Mesodermal cell (in vitro differentiated cells): ENCODE measurements around the gene CELSR1.

Source experiments
- H3K27ac ChIP-seq: 2 replicates; pipeline ENCODE4 v1.7.0; 2013; ENCODE audit warnings: mild to moderate bottlenecking, low read depth, low read length, moderate library complexity; ENCODE audit not compliant: severe bottlenecking
- H3K36me3 ChIP-seq: 2 replicates; pipeline ENCODE4 v1.7.1; 2013; ENCODE audit warnings: mild to moderate bottlenecking, low read length, moderate library complexity; ENCODE audit not compliant: control insufficient read depth, insufficient read depth
- H3K4me1 ChIP-seq: one replicate; pipeline ENCODE4 v1.7.1; 2013; ENCODE audit warnings: mild to moderate bottlenecking, low read length; ENCODE audit not compliant: insufficient read depth, control insufficient read depth, poor library complexity, severe bottlenecking
- H3K4me3 ChIP-seq: 2 replicates; pipeline ENCODE4 v1.7.0; 2013; ENCODE audit warnings: low read length, control low read depth, mild to moderate bottlenecking; ENCODE audit not compliant: insufficient read depth, poor library complexity, severe bottlenecking; ENCODE audit errors: extremely low read depth
- H3K9me3 ChIP-seq: 2 replicates; pipeline ENCODE4 v1.7.1; 2013; ENCODE audit warnings: mild to moderate bottlenecking, low read length, moderate library complexity; ENCODE audit not compliant: control insufficient read depth
- WGBS, 2 experiments: methylation state at CpG; one replicate each; pipeline ENCODE4 v1.1.5; 2013; ENCODE audit warnings: missing lambda C conversion rate in 2 of 2; ENCODE audit not compliant: insufficient coverage in 2 of 2; 5-methylcytosine and 5-hydroxymethylcytosine counted together

Gene CELSR1

DNA sequence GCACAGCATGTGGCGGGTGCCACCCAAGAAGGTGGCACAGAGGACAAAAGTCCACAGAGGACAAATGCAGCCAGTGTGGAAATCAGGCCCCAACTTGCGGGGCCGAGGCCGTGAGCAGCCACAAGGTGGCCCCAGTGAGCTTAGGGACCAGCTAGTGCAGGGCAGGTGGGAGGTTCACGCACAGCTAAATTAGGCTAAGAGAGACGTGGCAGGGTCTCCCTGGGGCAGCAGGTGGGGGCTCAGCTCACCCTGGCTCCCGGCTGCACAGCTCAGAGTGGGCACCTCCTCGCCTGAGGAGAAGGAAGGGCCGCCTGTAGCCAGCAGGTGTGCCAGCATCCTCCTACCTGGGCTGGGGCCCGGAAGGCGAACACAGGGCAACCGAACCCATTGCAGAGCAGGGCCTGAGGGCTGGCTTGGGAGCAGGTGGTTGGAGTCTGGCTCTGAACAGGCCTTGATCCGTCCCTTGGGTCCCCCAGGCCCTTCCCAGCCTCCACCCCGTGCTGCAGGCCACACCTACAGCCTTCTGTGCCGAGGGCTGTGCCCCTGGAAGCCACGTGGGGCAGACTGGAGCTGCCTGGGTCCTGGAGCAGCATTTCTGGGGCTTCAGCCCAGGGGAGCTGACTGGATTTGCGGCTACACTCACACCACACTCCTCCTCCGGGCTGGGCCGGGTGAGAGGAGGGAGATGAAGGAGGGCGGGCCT is 26.1 kb upstream of the CELSR1 start:
- H3K27ac ChIP-seq = peak overlapping the region; percentile 49
- H3K4me3 ChIP-seq = no peak overlapping the region
- H3K9me3 ChIP-seq = no peaks in the 10 kb centered on the region
- 35 to 43% methylated on average over 13 to 19 of the region's 20 CpGs for WGBS, 2 experiments
- H3K4me1 ChIP-seq = peaks cover 6% of the 10 kb centered on the region
- no peaks in the 10 kb centered on the region for H3K36me3 ChIP-seq

DNA sequence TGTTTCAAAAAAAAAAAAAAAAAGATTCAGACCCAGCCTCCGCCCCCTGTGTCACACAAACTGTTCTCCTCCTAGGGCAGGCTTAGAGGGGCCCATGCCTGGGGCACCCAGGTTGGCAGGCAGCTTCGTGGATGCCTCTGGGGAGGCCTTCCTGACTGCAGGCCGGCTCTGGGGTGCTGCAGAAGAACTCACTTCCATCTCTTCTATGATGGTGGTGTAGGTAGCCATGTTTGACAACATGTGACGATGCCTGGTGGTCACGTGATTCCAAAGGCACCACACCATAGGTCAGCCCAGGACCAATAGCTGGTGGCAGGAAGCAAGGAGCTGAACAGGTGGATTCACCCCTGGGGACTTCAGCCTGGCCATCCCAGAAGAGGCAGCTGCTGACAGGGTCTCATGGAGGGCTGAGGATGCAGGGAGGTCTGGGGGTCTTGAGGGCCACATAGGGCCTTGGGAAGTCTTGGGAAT is 24.1 kb upstream of the CELSR1 start:
- Histone ChIP-seq H3K4me1 (peaks cover 6% of the 10 kb centered on the region), H3K4me3 (no peak overlapping the region), H3K36me3 (no peaks in the 10 kb centered on the region), H3K9me3 (peaks cover 9% of the 10 kb centered on the region), H3K27ac (no peak overlapping the region)
- whole genome bisulfite sequencing, 2 experiments = 40 to 79% methylated on average over 1 to 2 of the region's 5 CpGs

DNA sequence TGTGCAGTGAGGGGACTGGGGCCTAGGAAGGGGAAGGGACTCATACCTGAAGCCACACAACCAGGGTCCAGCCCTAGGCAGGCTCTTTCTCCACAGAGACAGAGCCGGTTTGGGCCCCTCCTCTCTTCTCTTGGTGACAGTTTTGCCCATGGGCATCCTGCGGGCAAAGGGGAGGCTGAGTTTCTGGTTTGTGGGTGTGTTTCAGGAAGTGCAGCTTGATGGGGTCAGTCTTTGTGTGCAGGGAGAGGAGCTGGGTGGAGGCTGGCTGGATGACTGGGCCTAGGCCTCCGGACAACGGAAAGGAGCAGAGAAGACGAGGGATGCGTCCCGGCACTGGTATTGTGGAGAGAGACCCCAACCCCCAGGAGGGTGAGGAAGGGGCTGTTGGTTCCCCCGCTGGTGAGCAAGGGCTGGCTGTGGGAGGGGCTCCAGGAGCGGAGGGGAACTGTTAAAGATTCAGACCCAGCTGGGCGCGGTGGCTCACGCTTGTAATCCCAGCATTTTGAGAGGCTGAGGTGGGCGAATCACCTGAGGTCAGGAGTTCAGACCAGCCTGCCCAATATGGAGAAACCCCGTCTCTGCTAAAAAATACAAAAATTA is 23.4 kb upstream of the CELSR1 start:
- Histone ChIP-seq H3K9me3 (peaks cover 12% of the 10 kb centered on the region), H3K4me1 (peaks cover 6% of the 10 kb centered on the region), H3K36me3 (no peaks in the 10 kb centered on the region), H3K4me3 (no peak overlapping the region), H3K27ac (no peak overlapping the region)
- WGBS, 2 experiments = 93 to 95% methylated on average over 13 of the region's 14 CpGs

DNA sequence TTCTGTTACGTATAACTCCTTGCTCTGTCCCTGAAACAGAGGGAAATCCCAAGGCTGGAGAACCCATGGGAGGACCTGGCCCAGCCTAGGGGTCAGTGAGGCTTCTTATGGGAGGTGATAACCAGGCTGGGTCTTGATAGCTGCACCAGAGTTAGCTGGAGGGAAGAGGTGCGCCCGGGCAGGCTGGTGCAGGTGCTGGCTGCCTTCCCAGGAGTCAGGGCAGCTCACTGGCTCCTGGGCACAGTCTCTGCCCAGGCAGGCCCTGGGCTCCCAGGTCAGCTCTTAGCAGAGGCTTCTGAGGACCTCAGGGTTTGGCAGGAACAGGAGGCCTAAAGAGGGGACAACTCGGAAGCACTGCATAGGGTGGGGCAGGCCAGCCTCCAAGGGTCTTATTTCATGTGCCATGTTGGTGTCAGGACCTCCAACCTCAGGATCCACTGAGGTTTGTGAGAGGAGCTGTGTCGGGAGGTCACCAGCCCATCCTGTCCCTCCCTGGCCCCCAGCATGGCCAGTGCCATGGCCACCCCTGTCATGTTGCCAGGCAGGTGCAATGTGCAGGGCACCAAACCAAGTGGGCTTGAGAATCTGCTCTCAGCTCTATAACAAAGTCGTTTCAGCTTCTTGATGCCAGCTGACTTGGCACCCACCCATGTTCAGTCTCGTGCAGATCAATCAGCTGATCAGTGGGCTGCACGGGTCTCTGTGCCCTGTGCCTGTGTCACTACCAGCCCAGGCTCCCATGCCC is 20.5 kb upstream of the CELSR1 start:
- no peak overlapping the region for H3K27ac ChIP-seq
- no peaks in the 10 kb centered on the region for H3K36me3 ChIP-seq
- H3K4me1 ChIP-seq = peaks cover 6% of the 10 kb centered on the region
- no peak overlapping the region for H3K4me3 ChIP-seq
- 79 to 82% methylated on average over 7 to 8 of the region's 8 CpGs for WGBS, 2 experiments
- H3K9me3 ChIP-seq = peaks cover 20% of the 10 kb centered on the region

DNA sequence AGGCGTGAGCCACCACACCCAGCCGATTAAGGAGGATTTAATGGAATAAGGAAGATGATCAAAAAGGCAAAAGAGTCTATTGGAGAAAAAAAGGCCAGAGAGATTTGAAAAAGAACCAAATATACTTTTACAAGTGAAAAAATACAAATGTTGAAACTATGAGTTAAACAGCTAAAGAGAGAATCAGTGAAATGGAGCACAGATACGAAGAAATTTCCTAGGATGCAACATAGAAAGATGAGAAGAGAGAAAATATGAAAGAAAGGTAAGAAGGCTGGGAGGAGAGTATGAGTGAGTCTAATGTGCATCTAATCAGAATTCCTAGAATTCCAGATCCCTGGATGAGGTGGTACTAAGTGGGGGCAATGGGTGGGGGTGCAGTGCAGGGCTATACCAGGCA is 19.4 kb upstream of the CELSR1 start:
- H3K4me1 ChIP-seq = peaks cover 6% of the 10 kb centered on the region
- no peak overlapping the region for H3K4me3 ChIP-seq
- no peaks in the 10 kb centered on the region for H3K36me3 ChIP-seq
- peaks cover 26% of the 10 kb centered on the region for H3K9me3 ChIP-seq
- WGBS, 2 experiments = 93 to 94% methylated on average over 1 of the region's 3 CpGs
- H3K27ac ChIP-seq = no peak overlapping the region

DNA sequence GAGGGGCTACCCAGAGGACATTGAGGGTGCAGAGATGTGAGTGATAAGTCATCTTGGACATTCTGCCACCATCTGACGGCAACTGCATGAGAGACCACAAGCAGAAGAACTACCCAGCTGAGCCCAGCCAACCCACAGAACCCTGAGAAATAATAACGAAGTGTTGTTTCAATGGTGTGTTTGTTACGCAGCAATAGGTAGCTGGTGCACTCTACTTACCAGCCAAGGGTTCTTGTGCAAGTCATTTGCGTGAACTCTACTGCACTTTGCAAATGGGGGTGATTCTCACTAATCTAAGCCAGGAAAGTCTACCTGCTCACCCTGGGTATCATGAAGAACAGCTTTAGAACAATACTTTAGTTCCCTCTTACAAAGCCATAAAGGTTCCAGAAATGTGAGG is 15.8 kb upstream of the CELSR1 start:
- WGBS, 2 experiments = 90 to 94% methylated on average over 4 of the region's 4 CpGs
- no peaks in the 10 kb centered on the region for H3K36me3 ChIP-seq

DNA sequence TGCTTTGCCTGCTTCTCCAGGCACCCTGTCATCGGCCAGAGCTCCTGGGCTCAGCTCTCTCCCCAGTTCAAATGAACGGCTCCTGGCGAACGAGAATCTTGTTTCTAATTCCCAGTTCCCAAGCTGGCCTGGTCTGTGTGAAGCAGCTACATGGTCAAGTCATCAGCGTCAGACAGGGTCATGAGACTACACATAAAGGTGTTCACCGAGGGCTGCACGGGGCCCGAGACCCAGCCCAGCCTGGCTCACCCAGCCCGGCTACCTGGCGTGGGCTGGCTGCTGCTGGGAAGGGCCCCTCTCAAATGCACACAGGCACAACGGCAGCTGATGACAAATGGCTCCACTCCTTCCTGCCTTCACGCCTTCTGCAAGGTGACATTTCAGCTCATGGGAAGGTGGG is 14.6 kb upstream of the CELSR1 start:
- Histone ChIP-seq H3K4me1 (peaks cover 15% of the 10 kb centered on the region), H3K36me3 (no peaks in the 10 kb centered on the region), H3K4me3 (no peak overlapping the region), H3K9me3 (peaks cover 22% of the 10 kb centered on the region), H3K27ac (no peak overlapping the region)
- 90 to 99% methylated on average over 12 of the region's 12 CpGs for WGBS, 2 experiments

More for the DNA sequence above, 15.8 kb upstream of the CELSR1 start:
- H3K9me3 ChIP-seq = peaks cover 26% of the 10 kb centered on the region
- H3K4me1 ChIP-seq = peaks cover 6% of the 10 kb centered on the region
- H3K4me3 ChIP-seq = no peak overlapping the region
- no peak overlapping the region for H3K27ac ChIP-seq

DNA sequence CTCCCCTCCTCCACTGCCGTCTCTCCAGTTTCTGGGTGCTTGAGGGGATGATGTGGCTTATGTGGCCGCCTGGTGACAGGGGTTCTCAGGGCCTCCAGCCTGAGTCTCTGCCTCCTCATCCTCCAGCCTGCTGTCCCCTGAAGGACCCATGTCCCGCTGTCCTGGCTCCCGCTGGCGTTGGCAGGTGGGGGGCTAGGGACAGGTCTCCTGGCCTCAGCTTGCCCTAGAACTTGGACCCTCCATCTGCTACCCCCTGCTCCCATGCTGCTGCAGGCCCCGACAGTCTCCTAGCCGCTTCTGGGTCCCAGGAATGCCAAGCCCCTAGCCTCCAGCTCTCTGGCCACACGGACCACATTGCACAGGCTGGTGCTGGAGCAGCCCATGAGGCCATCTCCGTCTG is 13.9 kb upstream of the CELSR1 start:
- Histone ChIP-seq H3K4me1 (peaks cover 22% of the 10 kb centered on the region), H3K4me3 (no peak overlapping the region), H3K9me3 (peaks cover 15% of the 10 kb centered on the region), H3K27ac (no peak overlapping the region), H3K36me3 (no peaks in the 10 kb centered on the region)
- WGBS, 2 experiments = 78 to 83% methylated on average over 7 of the region's 9 CpGs

DNA sequence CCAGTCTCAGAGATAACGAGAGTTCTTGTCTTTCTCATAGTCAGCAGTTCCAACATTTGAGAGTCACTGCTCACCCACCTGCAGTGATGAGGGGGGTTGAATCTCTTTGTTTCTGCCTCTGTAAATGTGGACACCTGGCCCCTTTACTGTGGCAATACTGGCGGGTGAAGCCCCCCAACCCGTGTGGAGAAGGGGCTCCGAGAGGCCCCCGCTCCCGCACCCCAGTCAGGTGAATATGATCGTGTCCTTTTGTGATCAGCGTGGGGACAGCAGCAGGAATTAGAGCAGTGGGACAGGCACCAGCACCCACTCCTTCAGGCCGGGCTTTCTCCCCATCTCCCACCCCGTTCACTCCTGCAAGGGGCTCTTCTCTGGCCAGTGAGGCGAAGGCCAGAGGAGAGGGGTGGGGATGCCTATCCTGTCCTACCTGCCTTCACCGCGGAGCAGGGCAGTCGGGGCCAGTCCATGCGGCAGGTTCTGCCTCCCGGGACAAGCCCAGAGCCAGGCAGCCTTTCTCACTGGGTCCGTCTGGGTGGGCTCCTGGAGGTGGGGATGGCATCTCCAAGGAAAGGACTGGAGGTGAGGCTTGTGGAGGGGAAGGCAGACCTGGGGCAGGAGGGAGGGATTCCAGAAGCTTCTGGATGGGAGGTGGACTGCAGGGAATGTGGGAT is 12.7 kb upstream of the CELSR1 start:
- Histone ChIP-seq H3K36me3 (no peaks in the 10 kb centered on the region), H3K9me3 (peaks cover 14% of the 10 kb centered on the region), H3K4me1 (peaks cover 28% of the 10 kb centered on the region), H3K4me3 (no peak overlapping the region), H3K27ac (no peak overlapping the region)
- 80 to 89% methylated on average over 11 to 12 of the region's 17 CpGs for WGBS, 2 experiments

DNA sequence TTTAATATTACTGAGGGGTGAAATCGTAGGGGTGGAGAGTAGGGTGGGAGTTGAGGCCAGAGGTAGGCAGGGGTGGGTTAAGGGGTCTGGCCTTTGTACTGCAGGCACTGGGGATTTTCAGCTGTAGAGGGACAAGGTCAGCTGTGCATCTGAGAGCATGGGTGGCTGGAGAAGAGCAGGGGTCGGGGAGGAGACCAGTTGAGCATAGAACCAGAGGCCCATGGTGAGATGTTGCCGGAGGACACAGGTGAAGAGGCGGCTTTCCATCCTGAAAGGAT is 12.1 kb upstream of the CELSR1 start:
- H3K4me3 ChIP-seq = no peak overlapping the region
- no peak overlapping the region for H3K27ac ChIP-seq
- H3K4me1 ChIP-seq = peaks cover 28% of the 10 kb centered on the region
- H3K9me3 ChIP-seq = peaks cover 14% of the 10 kb centered on the region
- WGBS, 2 experiments = 85 to 100% methylated on average over 1 to 4 of the region's 4 CpGs
- H3K36me3 ChIP-seq = no peaks in the 10 kb centered on the region
